GM12874 (cell line): Measurements from ENCODE around the gene BICRAL.

ENCODE experiments used
- CTCF ChIP-seq: IDR thresholded peaks from 2 replicates; pipeline ENCODE4 v1.5.1; 2011; ENCODE audit warnings: low read depth, mild to moderate bottlenecking, control low read depth, low read length, moderate library complexity; ENCODE audit not compliant: insufficient read depth

The BICRAL gene

GRCh38 chr6:42781796-42782688 lies at the start of gene BICRAL:
BICRAL (plus strand) TSS chr6:42782052; CDS start chr6:42822023, 39,971 bp downstream.
- no peak for TF ChIP-seq CTCF

GRCh38 chr6:42735976-42736375 lies 45.9 kb upstream of the BICRAL start:
- no peak for TF ChIP-seq CTCF

DNA sequence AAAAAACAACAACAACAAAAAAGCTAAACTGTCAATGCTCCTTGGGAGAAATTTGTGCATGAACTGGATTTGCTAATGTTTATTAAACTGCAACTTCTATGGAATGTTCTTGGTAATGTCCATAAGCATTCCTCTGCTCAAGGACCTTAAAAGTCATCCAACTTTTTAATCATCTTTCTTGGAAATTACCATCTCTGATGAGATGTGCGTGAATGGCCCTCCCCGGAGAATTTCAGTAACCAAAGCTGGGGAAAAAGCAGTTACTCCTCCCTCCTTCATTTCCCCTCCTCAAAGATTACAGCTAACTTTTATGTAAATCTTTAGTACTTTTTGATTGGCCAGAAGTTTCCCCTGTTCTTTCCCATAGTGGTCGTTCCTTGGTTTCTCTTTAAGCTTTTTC lies 41.1 kb upstream of the BICRAL start:
- TF ChIP-seq CTCF: no peak

GRCh38 chr6:42742116-42742894 lies 39.5 kb upstream of the BICRAL start:
- TF ChIP-seq CTCF: no peak

GRCh38 chr6:42744351-42744893 lies 37.4 kb upstream of the BICRAL start:
- no peak for TF ChIP-seq CTCF

- TF ChIP-seq CTCF: no peak
Measured at GRCh38 chr6:42745083-42745639, 36.7 kb upstream of the BICRAL start.

- no peak for TF ChIP-seq CTCF
Measured at GRCh38 chr6:42745640-42746462, 36.0 kb upstream of the BICRAL start, which contains the start of gene TBCC. TBCC (minus strand) TSS chr6:42746103; CDS start chr6:42746073, 30 bp downstream.
